ENCODE results near the gene SSBP3.

Gene SSBP3

GRCh38 chr1:54263601-54264226, 142.5 kb downstream of the SSBP3 start:
- no peak for DNase-seq

DNA sequence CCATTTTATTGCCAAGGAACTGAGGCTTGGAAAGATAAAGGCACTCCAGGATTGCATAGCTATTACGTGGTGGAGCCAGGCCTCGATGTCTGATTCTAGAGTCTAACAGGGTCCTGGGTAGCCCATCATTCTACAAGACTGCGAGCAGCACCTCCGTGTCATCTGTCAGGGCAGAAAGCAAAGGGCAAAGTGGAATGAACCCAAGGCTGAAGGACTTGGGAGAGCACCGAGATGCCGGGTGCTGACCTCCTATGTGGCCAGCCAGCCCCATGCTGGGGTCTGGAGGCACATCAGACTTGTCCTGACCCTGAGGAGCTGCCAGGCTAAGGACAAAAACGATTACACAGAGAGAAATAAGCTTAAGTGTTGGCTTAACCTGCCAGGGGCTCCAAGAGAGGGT, 143.9 kb downstream of the SSBP3 start:
- no peak for DNase-seq

DNA sequence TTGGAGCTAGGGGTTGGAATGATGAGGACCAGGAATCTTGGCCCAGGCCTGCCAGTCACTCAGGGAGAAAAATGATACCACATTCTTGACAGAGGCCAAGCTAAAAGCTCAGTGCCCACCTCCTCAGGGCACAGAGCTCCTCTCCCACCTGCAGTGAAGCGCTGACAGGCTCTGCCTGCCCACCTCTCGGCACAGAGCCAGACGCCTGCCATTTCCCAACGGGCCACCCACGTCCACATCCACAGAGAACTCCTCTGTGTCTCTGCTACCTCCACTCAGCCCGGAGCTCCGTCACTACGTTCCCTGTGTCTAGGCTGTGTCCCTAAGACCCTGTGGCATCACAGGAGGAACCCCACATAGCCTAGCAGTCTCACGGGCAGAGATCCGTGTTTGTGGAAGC, 145.4 kb downstream of the SSBP3 start:
- no peak for DNase-seq

DNA sequence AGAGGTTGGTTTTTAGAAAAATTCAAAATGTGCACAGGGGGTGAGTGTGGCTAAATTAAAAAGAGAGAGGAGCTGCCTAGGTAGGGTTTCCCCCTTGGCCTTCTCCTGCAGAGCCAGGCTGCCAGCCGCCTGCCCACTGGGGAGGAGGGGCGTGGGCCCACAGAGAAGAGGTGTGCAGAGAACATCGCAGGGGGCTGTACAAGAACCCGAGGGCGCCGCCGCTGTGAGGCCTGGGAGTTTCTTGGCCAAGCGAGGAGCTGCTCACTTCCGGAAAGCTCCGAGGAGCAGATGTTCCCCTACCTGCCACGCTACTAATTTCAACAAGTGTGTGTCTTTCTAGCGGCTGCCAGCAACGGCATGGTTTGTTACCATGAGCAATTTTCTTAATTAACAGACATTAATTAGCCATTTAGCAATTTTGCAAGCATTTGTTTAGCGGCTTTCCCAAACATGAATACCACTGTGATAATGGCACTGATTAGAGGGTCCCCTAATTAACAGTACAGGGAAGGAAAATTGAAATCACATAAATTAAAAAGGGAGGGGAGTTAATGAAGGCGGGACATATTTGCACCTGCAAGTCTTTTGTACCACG, 146.6 kb downstream of the SSBP3 start:
- no peak for DNase-seq

DNA sequence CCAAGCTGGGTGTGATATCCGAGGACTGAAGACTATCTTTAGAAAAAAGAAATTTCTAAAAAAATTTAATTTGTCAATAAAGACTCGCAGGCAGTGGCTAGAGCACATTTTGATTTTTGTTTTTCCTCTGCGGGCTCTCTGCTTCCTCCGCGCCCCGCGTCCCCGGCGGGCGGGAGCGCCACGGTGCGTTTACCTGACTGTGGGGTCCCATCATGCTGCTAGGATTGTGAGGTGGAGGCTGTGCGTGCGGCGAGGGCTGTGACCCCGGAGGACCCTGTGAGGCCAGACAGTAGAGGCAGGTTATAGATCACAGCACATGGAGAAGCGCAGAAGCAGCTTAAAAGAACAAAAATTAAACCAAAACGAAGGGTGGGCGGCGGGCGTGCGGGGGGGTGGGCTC, 148.3 kb downstream of the SSBP3 start:
- DNase-seq: no peak

GRCh38 chr1:54257346-54257620, 148.9 kb downstream of the SSBP3 start:
- DNase-seq: no peak

DNA sequence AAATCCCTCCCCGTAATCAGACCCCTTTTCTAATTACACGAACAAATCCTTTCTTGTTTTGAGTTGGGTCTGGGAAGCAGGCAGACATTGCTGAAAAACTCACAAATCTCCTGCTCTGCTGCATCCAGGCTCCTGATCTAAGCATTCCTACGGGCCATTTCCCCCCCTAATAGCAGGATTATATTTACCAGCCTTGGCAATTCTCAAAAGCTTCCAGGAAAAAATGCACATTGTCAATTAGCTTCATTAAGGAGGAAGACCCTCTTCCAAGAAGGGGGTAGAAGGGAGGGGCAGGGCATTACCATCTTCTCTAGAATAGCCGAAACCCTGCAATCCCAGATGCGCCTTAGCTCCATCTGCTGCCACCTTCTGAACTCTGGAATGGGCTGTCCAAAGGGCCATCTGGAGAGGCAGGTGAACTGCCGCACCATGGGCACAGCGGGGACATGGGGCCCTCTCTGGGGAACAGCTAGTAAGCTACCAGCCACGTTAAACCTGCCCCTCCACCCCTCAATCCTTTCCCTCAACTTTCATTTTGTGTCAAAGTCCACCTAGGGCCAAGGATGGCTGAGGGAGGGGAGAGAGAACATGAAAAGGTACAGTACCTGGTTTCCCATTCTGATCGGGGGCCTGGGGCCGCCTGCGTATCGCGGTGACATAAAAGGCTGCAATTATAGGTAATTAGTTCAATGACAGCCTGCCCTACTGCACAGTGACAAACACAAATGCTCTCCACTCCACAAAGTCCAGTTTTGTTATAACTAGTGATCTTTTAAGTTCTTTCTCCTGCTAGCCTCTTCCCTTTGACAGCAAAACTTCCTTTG, 149.5 kb downstream of the SSBP3 start:
- no peak for DNase-seq

GRCh38 chr1:54255026-54255702, 151.0 kb downstream of the SSBP3 start:
- DNase-seq: no peak

DNA sequence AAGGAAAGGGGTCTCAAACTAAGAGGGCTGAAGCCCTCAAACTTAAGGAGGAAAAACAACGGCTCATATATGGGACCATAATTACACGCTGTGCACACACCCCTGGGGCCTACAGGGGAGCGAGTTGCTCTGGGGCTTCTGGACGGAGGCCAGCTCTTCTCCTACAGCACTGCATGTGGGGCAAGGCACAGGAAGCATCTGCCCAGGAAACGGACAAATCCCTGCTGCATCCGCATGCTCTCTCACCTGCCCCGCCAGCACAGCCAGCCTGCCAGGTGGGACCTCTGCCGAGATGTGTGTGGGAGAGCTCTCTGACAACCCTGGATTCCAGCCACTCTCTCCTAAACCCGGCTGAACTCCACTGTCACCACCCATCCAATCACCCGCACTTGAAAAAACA, 152.1 kb downstream of the SSBP3 start:
- DNase-seq: no peak

- DNase-seq: no peak
Measured at GRCh38 chr1:54253480-54253879, 152.7 kb downstream of the SSBP3 start.

DNA sequence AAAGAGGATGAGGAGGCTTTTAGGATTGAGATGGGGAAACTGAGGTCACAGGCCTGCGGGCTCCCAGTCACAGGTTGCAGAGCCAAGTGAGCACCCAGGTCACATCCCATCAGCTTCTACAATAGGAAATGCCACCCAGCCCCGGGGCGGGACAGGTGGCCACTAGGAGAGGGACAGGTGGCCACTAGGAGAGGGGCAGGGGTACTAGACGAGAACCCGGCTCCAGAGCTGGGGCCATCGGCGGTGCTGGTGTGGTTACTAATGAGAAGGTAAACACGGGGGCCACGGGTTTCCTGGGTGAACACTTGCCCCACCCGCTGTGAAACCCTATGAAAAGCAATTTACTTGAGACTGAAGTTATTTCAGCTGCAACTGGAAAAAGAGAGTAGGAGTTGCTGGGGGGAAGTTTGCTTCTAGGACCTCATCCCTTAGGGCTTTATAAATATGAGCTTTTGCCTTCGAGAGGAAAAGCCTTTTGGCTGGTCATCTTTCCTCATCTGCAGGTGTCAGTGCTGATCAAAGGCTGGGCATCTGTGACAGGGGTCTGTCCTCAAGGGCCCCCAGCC, 153.7 kb downstream of the SSBP3 start:
- no peak for DNase-seq

DNA sequence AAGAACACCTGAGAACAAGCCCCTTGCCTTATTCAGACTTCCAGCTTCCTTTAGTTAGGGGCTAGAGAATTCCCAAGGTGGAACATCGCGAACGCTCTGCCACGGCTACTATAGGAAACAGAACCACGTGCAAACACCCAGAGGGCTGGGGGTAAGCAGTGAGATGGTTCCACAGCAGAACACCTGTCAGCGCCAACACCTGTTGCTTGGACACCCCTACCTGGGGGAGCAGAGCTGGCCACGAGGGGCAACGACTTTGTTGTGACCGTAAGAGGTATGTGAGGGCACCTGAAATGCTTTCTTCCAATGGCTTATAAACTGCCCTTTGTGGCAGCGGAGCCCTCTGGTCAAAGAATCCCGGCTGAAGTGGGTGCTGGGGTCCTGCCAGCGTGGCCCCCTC, 155.5 kb downstream of the SSBP3 start:
- DNase-seq: no peak

- no peak for DNase-seq
Measured at GRCh38 chr1:54249819-54250435, 156.3 kb downstream of the SSBP3 start.

DNA sequence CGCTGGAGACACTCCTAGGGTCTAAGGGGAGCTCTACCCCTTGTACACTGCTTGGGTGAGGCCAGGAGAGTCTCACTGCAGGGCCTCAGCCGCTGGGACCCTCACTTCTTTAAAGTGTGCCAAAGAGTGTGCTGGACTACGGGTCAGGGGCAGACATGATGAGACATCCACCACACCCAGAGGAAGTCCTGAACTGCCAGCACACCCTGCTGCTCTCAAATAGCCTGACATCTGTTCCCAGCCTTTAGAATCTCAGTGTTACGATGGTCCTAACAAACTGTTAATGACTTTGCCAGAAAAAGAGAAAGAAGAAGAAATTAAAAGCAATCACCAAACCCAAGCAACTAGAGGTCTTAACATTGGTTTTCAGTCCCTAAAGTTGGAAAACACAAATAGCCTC, 157.2 kb downstream of the SSBP3 start:
- no peak for DNase-seq

GRCh38 chr1:54247863-54248515, 158.2 kb downstream of the SSBP3 start:
- DNase-seq: no peak

DNA sequence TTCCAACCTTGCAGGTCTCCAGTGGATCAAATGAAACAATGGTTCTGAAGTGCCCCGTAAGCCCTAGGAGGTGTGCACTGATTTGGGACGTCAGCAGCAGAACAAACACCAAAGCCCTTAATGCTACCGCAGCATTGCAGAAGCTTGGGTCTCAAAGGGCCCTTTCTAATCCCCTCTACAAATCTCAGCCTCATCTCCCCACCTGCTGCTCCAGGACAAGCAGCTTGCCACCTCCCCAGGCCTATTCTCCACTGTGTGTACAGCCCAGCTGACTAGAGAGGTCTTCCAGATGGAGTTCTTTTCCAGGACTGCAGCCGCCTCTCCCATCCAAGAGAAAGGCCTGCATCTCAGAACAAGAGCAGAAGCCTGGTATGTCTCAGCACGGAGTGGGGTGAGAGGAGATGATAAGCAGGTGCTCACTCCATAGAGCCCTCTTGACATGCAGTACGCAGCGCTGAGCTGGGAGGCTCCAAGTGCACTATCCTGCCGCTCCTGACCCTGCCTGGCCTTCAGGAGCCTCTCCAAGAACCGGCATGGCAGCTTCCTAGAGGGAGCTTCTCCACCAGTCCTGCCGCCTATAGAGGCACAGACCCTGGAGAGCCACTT, 160.0 kb downstream of the SSBP3 start:
- no peak for DNase-seq

DNA sequence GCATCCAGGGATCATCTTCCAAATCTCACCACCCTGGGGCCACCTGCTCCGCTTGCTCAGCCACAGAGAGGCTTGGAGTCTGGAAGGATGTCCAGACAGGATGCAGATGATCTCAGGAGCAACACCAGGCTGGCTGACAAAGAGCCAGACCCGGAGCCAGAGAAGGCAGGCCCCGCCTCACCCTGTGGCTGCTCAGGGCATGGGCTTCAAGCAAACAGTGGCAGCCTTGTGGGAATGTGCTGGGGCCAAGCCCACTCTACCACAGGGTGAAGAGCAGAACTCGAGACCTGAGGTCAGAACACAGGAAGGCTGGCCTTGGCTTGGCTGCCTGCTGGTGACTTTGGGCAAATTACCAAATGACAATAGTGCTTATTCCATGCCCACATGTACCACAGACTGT, 160.7 kb downstream of the SSBP3 start:
- DNase-seq: no peak

DNA sequence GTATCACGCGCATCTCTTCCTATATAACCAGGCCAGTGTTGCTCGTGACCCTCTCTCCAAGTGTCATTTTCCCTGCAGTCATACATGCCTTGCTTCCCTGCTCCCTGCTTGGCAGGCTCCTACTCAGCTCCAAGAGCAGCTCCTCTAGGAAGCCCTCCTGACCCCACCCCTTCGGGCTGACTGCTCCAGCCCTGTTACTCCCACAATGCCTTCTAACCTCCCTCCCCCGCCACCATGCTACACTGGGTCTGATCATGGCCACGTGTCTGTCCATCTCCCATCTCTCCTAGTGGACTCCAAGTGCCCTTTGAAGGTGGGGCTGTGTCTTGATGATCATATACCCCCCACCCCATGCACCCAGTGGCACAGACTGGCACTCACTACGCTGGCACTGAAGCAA, 161.5 kb downstream of the SSBP3 start:
- DNase-seq: no peak

DNA sequence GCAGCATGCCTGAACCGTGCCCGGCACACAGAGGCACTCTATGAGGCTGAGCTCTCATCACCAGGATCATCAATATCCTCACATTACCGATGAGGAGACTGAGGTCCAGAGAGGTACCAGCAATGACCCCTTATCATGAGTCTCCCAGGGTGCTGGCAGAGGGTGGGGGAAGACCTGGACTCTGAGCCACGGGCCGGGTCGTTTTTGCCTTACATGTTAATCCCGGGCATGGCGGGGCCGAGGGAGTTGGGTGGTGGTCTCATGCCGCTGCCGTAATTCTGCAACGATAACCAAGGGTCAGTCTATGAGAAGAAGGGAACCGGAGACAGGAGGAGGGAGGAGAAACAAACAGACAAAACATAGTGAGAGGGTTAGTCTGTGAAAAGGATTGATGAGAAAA, 163.2 kb downstream of the SSBP3 start:
- DNase-seq: no peak

- DNase-seq: no peak
Measured at GRCh38 chr1:54241364-54241763, 164.8 kb downstream of the SSBP3 start.

GRCh38 chr1:54240741-54241335, 165.4 kb downstream of the SSBP3 start:
- no peak for DNase-seq

GRCh38 chr1:54239631-54240031, 166.6 kb downstream of the SSBP3 start:
- DNase-seq: no peak
